HCT116 (cell line): ENCODE data around the gene TMPRSS13. TPM values are rescaled to one million over a fixed set of nuclear protein-coding genes. Genes with fewer than 3 reads are reported as not detected.
A peak's percentile ranks its signal among the peaks of the same experiment; 100 is the strongest.
"Not testable (repeated sequence)": the region's sequence is repeated elsewhere in the genome, so short reads cannot be mapped to it uniquely, and the experiment has no call there.

ENCODE experiments used
- ATAC-seq: fragments of 200-7000 bp; cut with Tn5 transposase; 2 replicates; pipeline ENCODE4 v1.9.1; 2020; ENCODE audit warnings: mild to moderate bottlenecking, moderate library complexity
- BruUV-seq: library from RNA; stranded (reverse); fragments of 400-500 nt; replicated peaks from 2 replicates; lab custom pipeline; 2021; lab: Mats Ljungman, UMichigan
- CTCF ChIA-PET: fragments of 300-600 bp; sonication (Branson Sonifier 250); formaldehyde crosslinking; loops from one replicate; lab custom pipeline; 2021; ENCODE audit warnings: antibody characterized with exemption; lab: Charles Lee
- POLR2A ChIA-PET: fragments of 300-600, 350-600 bp; sonication (Branson Sonifier 250); formaldehyde crosslinking; loops from one replicate; lab custom pipeline; 2021; ENCODE audit warnings: antibody characterized with exemption; lab: Charles Lee
- RAD21 ChIA-PET, 2 experiments: fragments of 300-600 bp; sonication (Branson Sonifier 250); formaldehyde crosslinking; loops; one replicate each; lab custom pipeline; 2023; ENCODE audit warnings: low total read pairs in 2 of 2; ENCODE audit not compliant: uncharacterized antibody in 2 of 2, unreplicated experiment in 2 of 2, low non-redundant PET in 1 of 2; lab: Charles Lee
- DNase-seq: peaks from one replicate; pipeline ENCODE4 v3.0.0-alpha.2; 2010; ENCODE audit warnings: low read depth, low spot score
- H2AFZ ChIP-seq: fragments of 200-600 bp; shearing (Covaris generic), sonication (generic); 2 replicates; pipeline ENCODE4 v1.6.1; 2017; ENCODE audit warnings: low read depth, mixed run types, mixed read lengths, antibody characterized with exemption, low read length; ENCODE audit not compliant: poor library complexity, severe bottlenecking
- H3K27ac ChIP-seq: 2 replicates; pipeline ENCODE4 v1.5.1; 2012; ENCODE audit warnings: low read depth, low read length
- H3K27me3 ChIP-seq: fragments of 200-600 bp; sonication (generic); 2 replicates; pipeline ENCODE4 v1.6.1; 2016; ENCODE audit warnings: mixed run types, low read length, mixed read lengths; ENCODE audit not compliant: insufficient read depth
- H3K36me3 ChIP-seq, 2 experiments: fragments of 200-500 bp in 1 of 2; fragments of 200-600 bp in 1 of 2; sonication (Bioruptor generic) in 1 of 2; sonication (generic) in 1 of 2; 2 replicates each; pipeline versions ENCODE4 v1.5.1 to v1.6.1; 2014 to 2016; ENCODE audit warnings: low read length in 2 of 2, inconsistent platforms in 1 of 2, mixed read lengths in 1 of 2, mixed run types in 1 of 2; ENCODE audit not compliant: insufficient read depth in 2 of 2, control insufficient read depth in 1 of 2
- H3K4me1 ChIP-seq, 2 experiments: fragments of 200-600 bp in 1 of 2; sonication (generic) in 1 of 2; 2 replicates each; pipeline versions ENCODE4 v1.5.1 to v1.6.1; 2012 to 2017; ENCODE audit warnings: low read length in 2 of 2, inconsistent platforms in 1 of 2, mild to moderate bottlenecking in 1 of 2, mixed read lengths in 1 of 2, mixed run types in 1 of 2, moderate library complexity in 1 of 2; ENCODE audit not compliant: insufficient read depth in 2 of 2, control insufficient read depth in 1 of 2
- H3K4me2 ChIP-seq: fragments of 200-600 bp; sonication (generic); 2 replicates; pipeline ENCODE4 v1.6.1; 2017; ENCODE audit warnings: mixed run types, low read length, mixed read lengths
- H3K4me3 ChIP-seq, 2 experiments: fragments of 200-600 bp in 1 of 2; sonication (generic) in 1 of 2; replicated peaks in 1 of 2; 2 replicates each; pipeline ENCODE4 v1.5.1; 2011 to 2016; ENCODE audit warnings: low read length in 2 of 2, control low read depth in 1 of 2, low read depth in 1 of 2, mild to moderate bottlenecking in 1 of 2, mixed read lengths in 1 of 2, mixed run types in 1 of 2
- H3K79me2 ChIP-seq: fragments of 200-600 bp; sonication (generic); 2 replicates; pipeline ENCODE4 v1.6.1; 2017; ENCODE audit warnings: mild to moderate bottlenecking, mixed run types, low read length, moderate library complexity, mixed read lengths; ENCODE audit not compliant: insufficient read depth
- H3K9ac ChIP-seq: fragments of 200-600 bp; sonication (generic); 2 replicates; pipeline ENCODE4 v1.6.1; 2016; ENCODE audit warnings: low read length, mixed read lengths
- H3K9me2 ChIP-seq: fragments of 200-600 bp; sonication (generic), shearing (Covaris generic); 2 replicates; pipeline ENCODE4 v1.6.1; 2017; ENCODE audit warnings: mixed run types, mild to moderate bottlenecking, moderate library complexity; ENCODE audit not compliant: insufficient read depth
- H3K9me3 ChIP-seq, 2 experiments: fragments of 200-500 bp in 1 of 2; fragments of 200-600 bp in 1 of 2; sonication (Bioruptor generic) in 1 of 2; sonication (generic) in 1 of 2; 2 replicates each; pipeline ENCODE4 v1.6.1; 2014 to 2017; ENCODE audit warnings: low read length in 2 of 2, mixed read lengths in 2 of 2, inconsistent platforms in 1 of 2, low read depth in 1 of 2, mild to moderate bottlenecking in 1 of 2, mixed run types in 1 of 2, moderate library complexity in 1 of 2; ENCODE audit not compliant: control insufficient read depth in 1 of 2, insufficient read depth in 1 of 2
- H4K20me1 ChIP-seq: fragments of 200-600 bp; sonication (generic), shearing (Covaris generic); 2 replicates; pipeline ENCODE4 v1.6.1; 2017; ENCODE audit warnings: mixed run types, mild to moderate bottlenecking, moderate library complexity; ENCODE audit not compliant: insufficient read depth
- CBX3 ChIP-seq: IDR thresholded peaks from 2 replicates; pipeline ENCODE4 v1.6.1; 2012; ENCODE audit warnings: low read depth
- CEBPB ChIP-seq: IDR thresholded peaks from 2 replicates; pipeline ENCODE4 v1.6.1; 2012; ENCODE audit warnings: low read depth
- EGR1 ChIP-seq: IDR thresholded peaks from 2 replicates; pipeline ENCODE4 v1.6.1; 2012; ENCODE audit warnings: low read depth
- ELF1 ChIP-seq: IDR thresholded peaks from 2 replicates; pipeline ENCODE4 v1.6.1; 2012; ENCODE audit warnings: low read depth, borderline replicate concordance
- EZH2 ChIP-seq: fragments of 200-600 bp; sonication (generic); IDR thresholded peaks from 2 replicates; pipeline ENCODE4 v1.6.1; 2017; ENCODE audit warnings: antibody characterized with exemption, mixed run types
- POLR2A ChIP-seq: IDR thresholded peaks from 2 replicates; pipeline ENCODE4 v1.7.0; 2011; ENCODE audit warnings: borderline replicate concordance; ENCODE audit not compliant: insufficient read depth, insufficient read length; ENCODE audit errors: extremely low read depth
- POLR2AphosphoS5 ChIP-seq: IDR thresholded peaks from 2 replicates; pipeline ENCODE4 v1.6.1; 2011; ENCODE audit warnings: mild to moderate bottlenecking, low read depth, low read length, moderate library complexity
- RAD21 ChIP-seq: IDR thresholded peaks from 2 replicates; pipeline ENCODE4 v1.6.1; 2012; ENCODE audit warnings: low read depth, mild to moderate bottlenecking
- SIN3A ChIP-seq: IDR thresholded peaks from 2 replicates; pipeline ENCODE4 v1.6.1; 2012; ENCODE audit warnings: low read depth
- SP1 ChIP-seq: IDR thresholded peaks from 2 replicates; pipeline ENCODE4 v1.6.1; 2012; ENCODE audit warnings: low read depth
- YY1 ChIP-seq: IDR thresholded peaks from 2 replicates; pipeline ENCODE4 v1.6.1; 2011; ENCODE audit warnings: low read length, low read depth, moderate library complexity, mild to moderate bottlenecking; ENCODE audit not compliant: insufficient replicate concordance; ENCODE audit errors: extremely low read depth
- ZFX ChIP-seq: fragments of 450-650 bp; IDR thresholded peaks from 2 replicates; pipeline ENCODE4 v1.6.1; 2017
- ZNF274 ChIP-seq: fragments of 200-500 bp; sonication (Bioruptor generic); IDR thresholded peaks from 2 replicates; pipeline ENCODE4 v1.6.1; 2014; ENCODE audit warnings: mild to moderate bottlenecking, low read depth, low read length, inconsistent platforms
- intact Hi-C: fragments of 100-400 bp; cut with micrococcal nuclease; formaldehyde crosslinking; loops from 2 replicates; pipeline ENCODE4 v1.10.0; 2022
- total RNA-seq: library from RNA; stranded (reverse); gene quantifications from one replicate; pipeline ENCODE4 v1.2.1, GENCODE V29; 2021; ENCODE audit not compliant: unreplicated experiment
- TF ChIP-seq, protein P1 (sequence below): IDR thresholded peaks from 2 replicates; pipeline ENCODE4 v1.6.1; 2012
- TF ChIP-seq, protein P2 (sequence below): IDR thresholded peaks from 2 replicates; pipeline ENCODE4 v1.6.1; 2012
- TF ChIP-seq, protein P3 (sequence below): IDR thresholded peaks from 2 replicates; pipeline ENCODE4 v1.6.1; 2012; ENCODE audit warnings: low read depth

TMPRSS13 gene
- total RNA-seq, 1 experiment from 2014 or later, result 0.52 TPM

DNA sequence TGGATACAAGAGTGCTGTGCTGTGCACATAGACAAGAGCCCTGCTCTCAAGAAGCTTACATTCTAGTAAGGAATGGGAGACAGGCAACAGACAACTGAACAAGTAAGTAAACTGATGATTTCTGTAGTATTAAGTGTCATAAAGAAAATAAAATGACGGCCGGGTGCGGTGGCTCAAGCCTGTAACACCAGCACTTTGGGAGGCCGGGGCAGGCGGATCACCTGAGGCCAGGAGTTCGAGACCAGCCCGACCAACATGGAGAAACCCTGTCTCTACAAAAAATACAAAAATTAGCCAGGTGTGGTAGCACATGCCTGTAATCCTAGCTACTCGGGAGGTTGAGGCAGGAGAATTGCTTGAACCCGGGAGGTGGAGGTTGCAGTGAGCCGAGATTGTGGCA is 18.5 kb upstream of the TMPRSS13 start:
- intact Hi-C loops, result loop anchor here (1.0 to 10.0 kb wide), 4 partner anchors 103 to 523 kb away; no protein-coding TSS in a partner anchor
- not testable (repeated sequence) for DNase-seq, ATAC-seq, BruUV-seq, H3K27me3 ChIP-seq, H3K4me2 ChIP-seq, H3K27ac ChIP-seq, H3K36me3 ChIP-seq, H3K4me3 ChIP-seq, H3K9me3 ChIP-seq, H2AFZ ChIP-seq, H3K79me2 ChIP-seq, H3K9me2 ChIP-seq, H4K20me1 ChIP-seq, H3K9ac ChIP-seq
- RAD21 ChIA-PET, result interaction anchor here (1.2 to 2.1 kb wide), 4 partner anchors 43 to 127 kb away, joined by 3 to 24 read pairs (median 7); no protein-coding TSS in a partner anchor
- CTCF ChIA-PET, result interaction anchor here (1.2 to 9.1 kb wide), 8 partner anchors 13 to 522 kb away, joined by 6 to 224 read pairs (median 26); partner anchors contain the start of gene FXYD2
- peaks cover 3 to 13% of the 10 kb centered on the region in 2 experiments; a peak in 3 of 4 replicates for H3K4me1 ChIP-seq
- POLR2A ChIA-PET, result interaction anchor here (1.8 kb wide), 1 partner anchor 139 kb away, joined by 4 read pairs; no protein-coding TSS in a partner anchor

DNA sequence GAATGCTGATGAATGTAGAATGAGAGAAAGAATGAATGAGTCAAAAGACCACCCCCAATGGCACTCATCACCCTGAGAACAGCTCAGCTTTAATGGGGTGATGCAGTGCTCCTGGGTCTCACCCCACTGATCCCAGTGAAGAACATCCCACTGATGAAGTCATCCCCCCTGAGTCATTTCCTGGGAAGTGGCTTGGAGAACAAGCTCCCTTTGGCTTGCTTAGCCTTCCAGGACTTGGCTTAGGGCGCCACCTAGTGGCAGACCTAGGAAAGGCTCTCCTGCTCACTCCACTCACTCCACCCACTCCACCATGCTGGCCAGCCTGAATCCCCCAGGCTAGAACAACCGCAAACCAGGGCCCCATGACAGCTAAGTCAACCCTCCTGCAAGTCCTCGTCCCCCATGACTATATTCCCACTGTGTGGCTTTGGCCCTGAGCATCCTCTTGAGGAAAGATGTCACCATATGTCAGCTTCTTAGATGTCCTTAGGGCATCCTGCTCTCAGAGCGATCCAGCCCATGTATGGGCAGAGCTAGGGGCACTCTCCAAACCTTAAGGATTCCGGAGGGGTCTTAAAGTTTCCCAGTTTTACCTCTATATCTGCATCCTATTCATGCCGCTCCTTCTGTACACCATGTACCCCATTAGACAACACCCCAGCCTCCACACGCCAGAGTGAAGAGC is 17.8 kb upstream of the TMPRSS13 start:
- peak overlapping the region; percentile 85 for H2AFZ ChIP-seq
- intact Hi-C loops, result loop anchor here (1.0 to 10.0 kb wide), 4 partner anchors 103 to 522 kb away; no protein-coding TSS in a partner anchor
- TF ChIP-seq ELF1 (no peak), POLR2AphosphoS5 (no peak), SIN3A (no peak), ZFX (no peak), EZH2 (no peak), POLR2A (no peak), CEBPB (no peak), YY1 (peak; percentile 31), CBX3 (no peak), RAD21 (peak; percentile 99), EGR1 (no peak), SP1 (no peak), ZNF274 (no peak)
- TF ChIP-seq, protein P1, sequence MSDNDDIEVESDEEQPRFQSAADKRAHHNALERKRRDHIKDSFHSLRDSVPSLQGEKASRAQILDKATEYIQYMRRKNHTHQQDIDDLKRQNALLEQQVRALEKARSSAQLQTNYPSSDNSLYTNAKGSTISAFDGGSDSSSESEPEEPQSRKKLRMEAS, result no peak
- TF ChIP-seq, protein P2, sequence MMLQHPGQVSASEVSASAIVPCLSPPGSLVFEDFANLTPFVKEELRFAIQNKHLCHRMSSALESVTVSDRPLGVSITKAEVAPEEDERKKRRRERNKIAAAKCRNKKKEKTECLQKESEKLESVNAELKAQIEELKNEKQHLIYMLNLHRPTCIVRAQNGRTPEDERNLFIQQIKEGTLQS, result peak; percentile 71; the same call in 1 of the 2 replicates
- TF ChIP-seq, protein P3, sequence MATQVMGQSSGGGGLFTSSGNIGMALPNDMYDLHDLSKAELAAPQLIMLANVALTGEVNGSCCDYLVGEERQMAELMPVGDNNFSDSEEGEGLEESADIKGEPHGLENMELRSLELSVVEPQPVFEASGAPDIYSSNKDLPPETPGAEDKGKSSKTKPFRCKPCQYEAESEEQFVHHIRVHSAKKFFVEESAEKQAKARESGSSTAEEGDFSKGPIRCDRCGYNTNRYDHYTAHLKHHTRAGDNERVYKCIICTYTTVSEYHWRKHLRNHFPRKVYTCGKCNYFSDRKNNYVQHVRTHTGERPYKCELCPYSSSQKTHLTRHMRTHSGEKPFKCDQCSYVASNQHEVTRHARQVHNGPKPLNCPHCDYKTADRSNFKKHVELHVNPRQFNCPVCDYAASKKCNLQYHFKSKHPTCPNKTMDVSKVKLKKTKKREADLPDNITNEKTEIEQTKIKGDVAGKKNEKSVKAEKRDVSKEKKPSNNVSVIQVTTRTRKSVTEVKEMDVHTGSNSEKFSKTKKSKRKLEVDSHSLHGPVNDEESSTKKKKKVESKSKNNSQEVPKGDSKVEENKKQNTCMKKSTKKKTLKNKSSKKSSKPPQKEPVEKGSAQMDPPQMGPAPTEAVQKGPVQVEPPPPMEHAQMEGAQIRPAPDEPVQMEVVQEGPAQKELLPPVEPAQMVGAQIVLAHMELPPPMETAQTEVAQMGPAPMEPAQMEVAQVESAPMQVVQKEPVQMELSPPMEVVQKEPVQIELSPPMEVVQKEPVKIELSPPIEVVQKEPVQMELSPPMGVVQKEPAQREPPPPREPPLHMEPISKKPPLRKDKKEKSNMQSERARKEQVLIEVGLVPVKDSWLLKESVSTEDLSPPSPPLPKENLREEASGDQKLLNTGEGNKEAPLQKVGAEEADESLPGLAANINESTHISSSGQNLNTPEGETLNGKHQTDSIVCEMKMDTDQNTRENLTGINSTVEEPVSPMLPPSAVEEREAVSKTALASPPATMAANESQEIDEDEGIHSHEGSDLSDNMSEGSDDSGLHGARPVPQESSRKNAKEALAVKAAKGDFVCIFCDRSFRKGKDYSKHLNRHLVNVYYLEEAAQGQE, result no peak

More for the DNA sequence above, 17.8 kb upstream of the TMPRSS13 start:
- Histone ChIP-seq H3K9me3 (no peaks in the 10 kb centered on the region), H3K9ac (no peak overlapping the region), H3K27ac (no peak overlapping the region), H3K4me3 (no peak overlapping the region), H4K20me1 (no peaks in the 10 kb centered on the region), H3K9me2 (no peaks in the 10 kb centered on the region), H3K4me2 (peak overlapping the region; percentile 40), H3K27me3 (no peaks in the 10 kb centered on the region), H3K4me1 (peaks cover 3 to 17% of the 10 kb centered on the region in 2 experiments; a peak in 3 of 4 replicates), H3K79me2 (no peaks in the 10 kb centered on the region), H3K36me3 (no peaks in the 10 kb centered on the region)
- RAD21 ChIA-PET, result interaction anchor here (0.6 to 2.1 kb wide), 20 partner anchors 38 to 521 kb away, joined by 3 to 24 read pairs (median 5); partner anchors contain the start of gene IL10RA (in 1 of the 2)
- peak; percentile 85 for DNase-seq
- POLR2A ChIA-PET, result interaction anchor here (0.6 to 1.8 kb wide), 8 partner anchors 40 to 521 kb away, joined by 3 to 10 read pairs (median 3); no protein-coding TSS in a partner anchor
- no TSS peak for BruUV-seq
- ATAC-seq, result peak; percentile 100
- CTCF ChIA-PET, result interaction anchor here (0.6 to 9.1 kb wide), 26 partner anchors 10 to 521 kb away, joined by 3 to 224 read pairs (median 6); partner anchors contain the start of gene FXYD2
